ENCODE data around the gene BICDL2.

Gene BICDL2

GRCh38 chr16:3046641-3047386, 10.1 kb upstream of the BICDL2 start:
- ATAC-seq: peak; percentile 36 to 42

GRCh38 chr16:3045758-3046640, 9.3 kb upstream of the BICDL2 start, which contains the start of gene MMP25:
Gene MMP25, plus strand, starts transcription at chr16:3046561. Its CDS starts 357 bp downstream, at chr16:3046918.
- peak; percentile 14 to 32 for ATAC-seq

- no peak for ATAC-seq
Observed at GRCh38 chr16:3044708-3045107, 8.0 kb upstream of the BICDL2 start.

GRCh38 chr16:3042376-3042775, 5.6 kb upstream of the BICDL2 start:
- no peak for ATAC-seq

- no peak for ATAC-seq
Observed at GRCh38 chr16:3038896-3039295, 2.2 kb upstream of the BICDL2 start.

GRCh38 chr16:3038256-3038655, 1.5 kb upstream of the BICDL2 start:
- ATAC-seq: no peak

GRCh38 chr16:3035972-3036725, 595 bp downstream of the BICDL2 start:
- no peak for ATAC-seq

GRCh38 chr16:3035289-3035971, 1.3 kb downstream of the BICDL2 start:
- no peak for ATAC-seq

GRCh38 chr16:3032624-3033023, 4.1 kb downstream of the BICDL2 start:
- no peak for ATAC-seq

GRCh38 chr16:3030222-3031212, 6.2 kb downstream of the BICDL2 start:
- no peak for ATAC-seq

- ATAC-seq: peak; percentile 40 to 45
Observed at GRCh38 chr16:3029491-3030221, 7.1 kb downstream of the BICDL2 start.

- ATAC-seq: no peak
Observed at GRCh38 chr16:3028716-3029319, 7.9 kb downstream of the BICDL2 start.

- peak; percentile 32 to 33 for ATAC-seq
Observed at GRCh38 chr16:3027983-3028715, 8.6 kb downstream of the BICDL2 start.

GRCh38 chr16:3027489-3027795, 9.3 kb downstream of the BICDL2 start:
- no peak for ATAC-seq

- ATAC-seq: no peak
Observed at GRCh38 chr16:3026609-3027488, 9.9 kb downstream of the BICDL2 start.

- ATAC-seq: no peak
Observed at GRCh38 chr16:3026003-3026378, 10.8 kb downstream of the BICDL2 start.

- no peak for ATAC-seq
Observed at GRCh38 chr16:3025032-3026002, 11.4 kb downstream of the BICDL2 start.
